Measurements from ENCODE around the gene KIF16B.

DNA sequence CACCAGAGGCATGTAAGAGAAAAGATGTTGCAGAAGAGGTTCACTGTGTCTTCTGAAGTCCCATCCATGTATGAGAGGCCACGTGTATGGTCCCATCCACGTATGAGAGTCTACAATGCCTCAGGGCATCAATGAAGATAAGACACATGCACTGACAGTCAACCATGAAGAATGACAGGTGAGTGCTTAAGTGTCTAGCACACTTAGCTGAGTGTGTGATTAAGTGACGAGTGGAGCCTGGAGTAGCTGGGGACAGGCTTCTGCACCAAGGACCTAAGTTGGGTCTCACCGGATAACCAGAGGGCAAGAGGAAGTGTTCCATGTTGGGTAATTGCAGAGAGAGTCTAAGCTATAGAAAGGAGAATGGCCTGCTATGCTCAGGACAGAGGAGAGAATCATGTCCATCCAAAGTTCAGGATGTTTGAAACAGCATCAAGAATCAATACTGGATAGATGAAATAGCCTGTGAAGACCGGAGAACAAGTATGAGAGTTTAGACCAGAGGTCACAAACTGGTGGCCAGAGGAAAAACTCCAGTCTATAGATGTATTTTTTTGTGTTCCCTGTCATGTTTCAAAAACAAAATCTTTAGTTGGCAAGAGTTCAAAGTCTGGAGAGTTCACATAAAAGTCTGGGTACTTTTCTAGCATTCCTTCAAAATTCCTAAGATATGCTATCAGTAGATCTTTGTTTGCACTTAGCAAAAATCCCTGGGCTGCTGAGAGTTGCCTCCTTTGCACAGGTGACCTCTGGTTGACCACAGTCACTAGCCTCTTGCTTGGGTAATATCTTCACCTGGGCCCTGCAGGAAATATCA, 165.8 kb downstream of the KIF16B start:
- no peak for TF ChIP-seq POLR2A (IDR thresholded peaks at IDR 0.05)
- TF ChIP-seq, protein P1, sequence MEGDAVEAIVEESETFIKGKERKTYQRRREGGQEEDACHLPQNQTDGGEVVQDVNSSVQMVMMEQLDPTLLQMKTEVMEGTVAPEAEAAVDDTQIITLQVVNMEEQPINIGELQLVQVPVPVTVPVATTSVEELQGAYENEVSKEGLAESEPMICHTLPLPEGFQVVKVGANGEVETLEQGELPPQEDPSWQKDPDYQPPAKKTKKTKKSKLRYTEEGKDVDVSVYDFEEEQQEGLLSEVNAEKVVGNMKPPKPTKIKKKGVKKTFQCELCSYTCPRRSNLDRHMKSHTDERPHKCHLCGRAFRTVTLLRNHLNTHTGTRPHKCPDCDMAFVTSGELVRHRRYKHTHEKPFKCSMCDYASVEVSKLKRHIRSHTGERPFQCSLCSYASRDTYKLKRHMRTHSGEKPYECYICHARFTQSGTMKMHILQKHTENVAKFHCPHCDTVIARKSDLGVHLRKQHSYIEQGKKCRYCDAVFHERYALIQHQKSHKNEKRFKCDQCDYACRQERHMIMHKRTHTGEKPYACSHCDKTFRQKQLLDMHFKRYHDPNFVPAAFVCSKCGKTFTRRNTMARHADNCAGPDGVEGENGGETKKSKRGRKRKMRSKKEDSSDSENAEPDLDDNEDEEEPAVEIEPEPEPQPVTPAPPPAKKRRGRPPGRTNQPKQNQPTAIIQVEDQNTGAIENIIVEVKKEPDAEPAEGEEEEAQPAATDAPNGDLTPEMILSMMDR (IDR thresholded peaks at IDR 0.05), result no peak
